Gastrocnemius medialis (tissue), 4 donors: ENCODE results near the gene IAH1. TPM values are rescaled to one million over a fixed set of nuclear protein-coding genes. Genes with fewer than 3 reads are reported as not detected.

Experiments
- ATAC-seq, 2 donors: fragments of 150-250 bp; one replicate each; pipeline ENCODE4 v1.9.1; 2016
- DNase-seq, 2 donors: peaks; one replicate each; pipeline ENCODE4 v3.0.0-alpha.2; 2019
- H3K27ac ChIP-seq, 4 donors: fragments of 200-600 bp; sonication (generic); 1 replicate in 1 of 4; 2 replicates in 3 of 4; pipeline ENCODE4 v1.5.1; 2016 to 2018; ENCODE audit warnings: mild to moderate bottlenecking in 2 of 4, moderate library complexity in 1 of 4
- H3K27me3 ChIP-seq, 3 donors: fragments of 200-600 bp; sonication (generic) in 2 of 3; 1 replicate in 1 of 3; 2 replicates in 2 of 3; pipeline versions ENCODE4 v1.5.1 to v1.6.0; 2016 to 2019; ENCODE audit warnings: mild to moderate bottlenecking in 1 of 3, moderate library complexity in 1 of 3
- H3K36me3 ChIP-seq, 2 donors: fragments of 200-600 bp; sonication (generic) in 1 of 2; one replicate each; pipeline ENCODE4 v1.5.1; 2017 to 2018
- H3K4me1 ChIP-seq, 2 donors: fragments of 200-600 bp; sonication (generic) in 1 of 2; one replicate each; pipeline ENCODE4 v1.5.1; 2016 to 2017; ENCODE audit warnings: mild to moderate bottlenecking in 2 of 2
- H3K4me3 ChIP-seq, 4 donors: fragments of 200-600 bp; sonication (generic) in 3 of 4; 1 replicate in 1 of 4; 2 replicates in 3 of 4; pipeline ENCODE4 v1.5.1; 2016 to 2019; ENCODE audit warnings: mild to moderate bottlenecking in 2 of 4
- H3K9me3 ChIP-seq, 3 donors: fragments of 200-600 bp; sonication (generic) in 2 of 3; 1 replicate in 1 of 3; 2 replicates in 2 of 3; pipeline ENCODE4 v1.5.1; 2016 to 2019
- POLR2A ChIP-seq, 2 donors: fragments of 450-650 bp; IDR thresholded peaks; one replicate each; pipeline ENCODE4 v1.6.1; 2017; ENCODE audit warnings: antibody characterized with exemption in 2 of 2, mild to moderate bottlenecking in 2 of 2, moderate library complexity in 2 of 2
- in situ Hi-C, 4 donors: fragments of 200-750 bp; cut with MboI; loops; one replicate each; pipeline versions ENCODE4 v1.15.0 to v1.8.0; 2017; ENCODE audit warnings: low sequenced_read_pairs in 4 of 4
- intact Hi-C: fragments of 100-400 bp; cut with DNase I; formaldehyde crosslinking; loops from one replicate; pipeline ENCODE4 v1.15.1; 2023; ENCODE audit warnings: low total_unique reads
- total RNA-seq, 4 donors: library from RNA; depleted of rRNA; stranded (reverse); fragments of >200 nt; gene quantifications; one replicate each; pipeline versions ENCODE4 v1.1.0 to v1.2.3, GENCODE V29; 2016
- TF ChIP-seq, protein P1 (sequence below), 5 experiments: fragments of 450-650 bp in 3 of 5; fragments of 200-600 bp in 2 of 5; sonication (generic) in 2 of 5; IDR thresholded peaks in 4 of 5; conservative IDR thresholded peaks in 1 of 5; 1 replicate in 4 of 5; 2 replicates in 1 of 5; pipeline ENCODE4 v1.5.1; 2016 to 2019; ENCODE audit warnings: antibody characterized with exemption in 5 of 5, mild to moderate bottlenecking in 3 of 5, moderate library complexity in 3 of 5

Gene IAH1
- total RNA-seq: 10 to 100 TPM; 15.8 to 45.9 (median 38.6) TPM

- in situ Hi-C loops: no loop called here
- Histone ChIP-seq H3K27ac (peak within 1 kb of the TSS; percentile 80 to 92 (median 91)), H3K4me3 (peak within 1 kb of the TSS; percentile 73 to 88 (median 79)), H3K27me3 (no peaks in the 10 kb centered on the region), H3K36me3 (peaks cover 0 to 8% of the 10 kb centered on the region in 2 donors), H3K4me1 (peaks cover 21 to 46% of the 10 kb centered on the region in 2 donors), H3K9me3 (no peaks in the 10 kb centered on the region)
- intact Hi-C loops: loop anchor here (1.0 to 10.0 kb wide), 5 partner anchors 52 to 290 kb away; partner anchors contain the start of genes ADAM17, CPSF3 and ITGB1BP1
- DNase-seq (peak; percentile 22 to 49), ATAC-seq (peak; percentile 79 to 81)
- peak; percentile 52 to 59 for TF ChIP-seq POLR2A (IDR thresholded peaks at IDR 0.05)
- TF ChIP-seq, protein P1, sequence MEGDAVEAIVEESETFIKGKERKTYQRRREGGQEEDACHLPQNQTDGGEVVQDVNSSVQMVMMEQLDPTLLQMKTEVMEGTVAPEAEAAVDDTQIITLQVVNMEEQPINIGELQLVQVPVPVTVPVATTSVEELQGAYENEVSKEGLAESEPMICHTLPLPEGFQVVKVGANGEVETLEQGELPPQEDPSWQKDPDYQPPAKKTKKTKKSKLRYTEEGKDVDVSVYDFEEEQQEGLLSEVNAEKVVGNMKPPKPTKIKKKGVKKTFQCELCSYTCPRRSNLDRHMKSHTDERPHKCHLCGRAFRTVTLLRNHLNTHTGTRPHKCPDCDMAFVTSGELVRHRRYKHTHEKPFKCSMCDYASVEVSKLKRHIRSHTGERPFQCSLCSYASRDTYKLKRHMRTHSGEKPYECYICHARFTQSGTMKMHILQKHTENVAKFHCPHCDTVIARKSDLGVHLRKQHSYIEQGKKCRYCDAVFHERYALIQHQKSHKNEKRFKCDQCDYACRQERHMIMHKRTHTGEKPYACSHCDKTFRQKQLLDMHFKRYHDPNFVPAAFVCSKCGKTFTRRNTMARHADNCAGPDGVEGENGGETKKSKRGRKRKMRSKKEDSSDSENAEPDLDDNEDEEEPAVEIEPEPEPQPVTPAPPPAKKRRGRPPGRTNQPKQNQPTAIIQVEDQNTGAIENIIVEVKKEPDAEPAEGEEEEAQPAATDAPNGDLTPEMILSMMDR (IDR thresholded peaks at IDR 0.05 in 4 of 5, conservative IDR thresholded peaks at IDR 0.05 in 1 of 5): no peak
Observed at GRCh38 chr2:9474361-9475057, at the start of gene IAH1. Gene IAH1, plus strand, starts transcription at chr2:9474551. Its CDS starts 16 bp downstream, at chr2:9474567.

DNA sequence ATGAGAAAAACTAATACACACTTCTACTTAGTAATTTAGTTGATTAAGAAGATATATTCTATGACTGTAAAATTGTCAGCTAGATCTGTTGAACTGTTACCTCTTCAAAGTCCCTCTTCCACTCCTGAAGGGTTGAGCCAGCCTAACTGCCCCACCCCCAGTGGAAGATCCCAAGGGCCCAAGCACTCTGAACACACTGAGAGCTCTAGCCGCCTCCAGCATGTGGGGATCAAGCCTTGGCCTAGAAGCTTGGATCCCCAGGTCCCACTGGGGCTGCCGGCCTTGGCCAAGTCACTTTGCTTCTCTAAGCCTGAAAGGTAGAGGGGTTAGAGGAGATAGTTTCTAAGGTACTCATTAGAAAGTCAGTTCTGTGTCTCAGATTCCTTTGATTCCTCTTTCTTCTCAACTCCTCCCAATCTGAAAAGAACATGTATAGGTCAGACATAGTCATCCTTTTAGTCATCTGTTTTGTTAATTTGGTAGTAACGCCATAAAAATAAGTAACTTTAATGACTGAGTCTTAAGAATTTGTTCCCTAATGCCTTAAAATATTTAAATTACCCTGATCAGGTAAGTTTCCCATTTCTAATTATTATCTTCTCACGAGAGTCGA, 45.3 kb upstream of the IAH1 start:
- ATAC-seq: no peak
- intact Hi-C loops: loop anchor here (10.0 kb wide), 1 partner anchor 616 kb away; the partner anchor contains the start of gene KLF11
- no peaks in the 10 kb centered on the region for H3K9me3 ChIP-seq
- H3K36me3 ChIP-seq: peaks cover 0 to 38% of the 10 kb centered on the region in 2 donors
- DNase-seq: no peak
- H3K27ac ChIP-seq: no peak overlapping the region
- in situ Hi-C loops: no loop called here
- no peak for TF ChIP-seq POLR2A (IDR thresholded peaks at IDR 0.05)
- TF ChIP-seq, protein P1 (IDR thresholded peaks at IDR 0.05 in 4 of 5, conservative IDR thresholded peaks at IDR 0.05 in 1 of 5): no peak
- no peaks in the 10 kb centered on the region for H3K27me3 ChIP-seq
- H3K4me3 ChIP-seq: no peak overlapping the region
- peaks cover 10 to 18% of the 10 kb centered on the region in 2 donors for H3K4me1 ChIP-seq

DNA sequence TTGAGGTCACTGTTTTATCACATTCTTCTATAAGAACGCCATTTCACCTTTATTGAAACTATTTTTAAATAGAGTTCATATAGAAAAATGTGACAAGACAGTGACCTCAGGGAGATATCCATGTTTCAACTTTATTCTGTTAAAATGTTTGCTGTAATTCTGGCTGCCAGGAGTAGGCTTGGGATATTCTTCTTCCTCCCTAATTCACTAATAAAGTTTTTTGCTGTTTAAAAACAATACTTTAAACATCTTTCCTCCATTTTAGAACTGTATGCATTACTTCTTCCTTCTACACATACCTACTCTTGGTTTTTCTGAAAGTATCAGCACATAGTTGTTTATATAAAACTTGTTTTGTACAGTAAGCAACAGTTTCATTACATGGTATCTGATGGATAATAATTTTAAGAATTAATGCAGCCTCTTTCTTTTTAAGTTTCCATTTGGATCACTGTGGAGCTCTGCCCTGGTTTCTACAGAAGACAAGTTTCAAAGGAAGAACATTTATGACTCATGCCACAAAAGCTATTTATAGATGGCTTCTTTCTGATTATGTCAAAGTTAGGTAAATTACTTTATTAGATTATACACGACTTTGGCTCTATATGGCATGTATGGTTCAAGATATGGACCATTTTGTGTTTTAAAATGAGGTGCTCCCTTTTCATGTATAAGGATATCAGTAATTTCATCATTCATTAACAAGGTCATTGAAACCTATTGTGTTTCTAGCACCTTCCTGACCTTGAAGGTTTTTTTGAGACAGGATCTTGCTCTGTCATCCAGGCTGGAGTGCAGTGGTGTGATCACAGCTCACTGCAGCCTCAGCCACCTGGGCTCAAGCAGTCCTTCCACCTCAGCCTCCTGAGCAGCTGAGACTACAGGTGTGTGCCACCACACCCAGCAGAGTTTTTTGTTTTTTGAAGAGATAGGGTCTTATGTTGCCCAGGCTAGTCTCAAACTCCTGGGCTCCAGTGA, 43.7 kb upstream of the IAH1 start:
- TF ChIP-seq, protein P1 (IDR thresholded peaks at IDR 0.05 in 4 of 5, conservative IDR thresholded peaks at IDR 0.05 in 1 of 5): no peak
- TF ChIP-seq POLR2A (IDR thresholded peaks at IDR 0.05): no peak
- in situ Hi-C loops (no loop called here), intact Hi-C loops (no loop called here)
- Histone ChIP-seq H3K36me3 (peaks cover 0 to 49% of the 10 kb centered on the region in 2 donors), H3K27ac (peak overlapping the region in 3 of 4 donors; percentile 8 to 16 (median 16)), H3K4me3 (no peak overlapping the region), H3K27me3 (no peaks in the 10 kb centered on the region), H3K4me1 (peaks cover 0 to 7% of the 10 kb centered on the region in 2 donors), H3K9me3 (no peaks in the 10 kb centered on the region)
- peak in 1 of 2 donors; percentile 80 for ATAC-seq
- no peak for DNase-seq

DNA sequence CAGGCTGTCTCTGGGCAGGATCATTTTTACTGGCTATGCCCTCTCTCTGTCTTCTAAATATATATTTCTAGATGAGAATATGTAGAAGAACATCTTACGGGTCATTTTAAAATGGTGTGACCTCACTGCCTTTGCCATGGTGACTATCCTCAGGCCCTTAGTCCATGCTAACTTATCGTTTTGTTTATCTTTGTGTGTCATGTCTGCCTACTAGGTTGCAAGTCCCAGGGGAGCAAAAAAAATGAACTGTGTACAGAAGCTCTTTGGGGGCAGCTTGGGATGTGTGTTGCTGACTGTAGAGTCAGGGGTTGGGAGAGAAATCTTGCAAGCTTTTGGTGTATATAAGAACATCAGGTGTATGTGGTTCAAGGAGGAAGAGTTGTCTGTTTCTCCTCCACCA, 39.9 kb upstream of the IAH1 start:
- Histone ChIP-seq H3K4me1 (peaks cover 0 to 7% of the 10 kb centered on the region in 2 donors), H3K27ac (no peak overlapping the region), H3K36me3 (peaks cover 3 to 87% of the 10 kb centered on the region in 2 donors), H3K9me3 (no peaks in the 10 kb centered on the region), H3K4me3 (no peak overlapping the region), H3K27me3 (no peaks in the 10 kb centered on the region)
- no peak for DNase-seq
- TF ChIP-seq, protein P1 (IDR thresholded peaks at IDR 0.05 in 4 of 5, conservative IDR thresholded peaks at IDR 0.05 in 1 of 5): no peak
- no peak for TF ChIP-seq POLR2A (IDR thresholded peaks at IDR 0.05)
- ATAC-seq: no peak
- intact Hi-C loops (no loop called here), in situ Hi-C loops (no loop called here)
